ENCODE measurements around the gene INIP. TPM values are rescaled to one million over a fixed set of nuclear protein-coding genes. Genes with fewer than 3 reads are reported as not detected.
A peak's percentile ranks its signal among the peaks of the same experiment; 100 is the strongest.

INIP gene
- total RNA-seq, 3 donors from 2014 or later (not counting 1 experiment from before 2014, with no cell fraction given): 9.9 to 16.7 (median 16.4) TPM

- Mint-ChIP-seq H3K4me3 (no peak overlapping the region), H3K27ac (peak overlapping the region in 1 of 2 donors; percentile 39), H3K36me3 (no peaks in the 10 kb centered on the region), H3K27me3 (ENCODE audit: low read depth in 2 of 2) (peaks cover 14 to 16% of the 10 kb centered on the region in 2 donors), H3K4me1 (peaks cover 26 to 71% of the 10 kb centered on the region in 2 donors), H3K9me3 (no peaks in the 10 kb centered on the region)
- Histone ChIP-seq H3K4me1 (ENCODE audit: control insufficient read depth, insufficient read depth, low read length) (peaks cover 23% of the 10 kb centered on the region), H3K27ac (ENCODE audit: low read length) (no peak overlapping the region), H3K9me3 (ENCODE audit: control insufficient read depth, insufficient read depth, low read length) (no peaks in the 10 kb centered on the region), H3K27me3 (ENCODE audit: control insufficient read depth, insufficient read depth, low read length) (no peaks in the 10 kb centered on the region), H3K4me3 (ENCODE audit: low read length) (no peak overlapping the region), H3K36me3 (ENCODE audit: control insufficient read depth, insufficient read depth, low read length) (no peaks in the 10 kb centered on the region)
- 54% methylated on average over 8 of the region's 8 CpGs for WGBS (ENCODE audit: insufficient coverage)
- DNase-seq (no peak), ATAC-seq (peak in 1 of 3 donors; percentile 55)
- TF ChIP-seq, protein P1, sequence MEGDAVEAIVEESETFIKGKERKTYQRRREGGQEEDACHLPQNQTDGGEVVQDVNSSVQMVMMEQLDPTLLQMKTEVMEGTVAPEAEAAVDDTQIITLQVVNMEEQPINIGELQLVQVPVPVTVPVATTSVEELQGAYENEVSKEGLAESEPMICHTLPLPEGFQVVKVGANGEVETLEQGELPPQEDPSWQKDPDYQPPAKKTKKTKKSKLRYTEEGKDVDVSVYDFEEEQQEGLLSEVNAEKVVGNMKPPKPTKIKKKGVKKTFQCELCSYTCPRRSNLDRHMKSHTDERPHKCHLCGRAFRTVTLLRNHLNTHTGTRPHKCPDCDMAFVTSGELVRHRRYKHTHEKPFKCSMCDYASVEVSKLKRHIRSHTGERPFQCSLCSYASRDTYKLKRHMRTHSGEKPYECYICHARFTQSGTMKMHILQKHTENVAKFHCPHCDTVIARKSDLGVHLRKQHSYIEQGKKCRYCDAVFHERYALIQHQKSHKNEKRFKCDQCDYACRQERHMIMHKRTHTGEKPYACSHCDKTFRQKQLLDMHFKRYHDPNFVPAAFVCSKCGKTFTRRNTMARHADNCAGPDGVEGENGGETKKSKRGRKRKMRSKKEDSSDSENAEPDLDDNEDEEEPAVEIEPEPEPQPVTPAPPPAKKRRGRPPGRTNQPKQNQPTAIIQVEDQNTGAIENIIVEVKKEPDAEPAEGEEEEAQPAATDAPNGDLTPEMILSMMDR (IDR thresholded peaks at IDR 0.05): no peak
- intact Hi-C loops (cut with micrococcal nuclease): no loop called here
These were observed 42.9 kb upstream of the INIP start for GRCh38 chr9:112760821-112761220.

GRCh38 chr9:112757940-112758339 lies 40.0 kb upstream of the INIP start:
- H3K36me3 ChIP-seq (ENCODE audit: control insufficient read depth, insufficient read depth, low read length): no peaks in the 10 kb centered on the region
- H3K27me3 Mint-ChIP-seq (ENCODE audit: low read depth in 2 of 2): peaks cover 14 to 16% of the 10 kb centered on the region in 2 donors
- no peaks in the 10 kb centered on the region for H3K27me3 ChIP-seq (ENCODE audit: control insufficient read depth, insufficient read depth, low read length)
- H3K4me3 Mint-ChIP-seq: no peak overlapping the region
- H3K9me3 ChIP-seq (ENCODE audit: control insufficient read depth, insufficient read depth, low read length): no peaks in the 10 kb centered on the region
- H3K4me1 Mint-ChIP-seq: peaks cover 47 to 79% of the 10 kb centered on the region in 2 donors
- intact Hi-C loops (cut with micrococcal nuclease): loop anchor here (10.0 kb wide), 1 partner anchor 583 kb away; the partner anchor contains the start of gene SUSD1
- no peak overlapping the region for H3K4me3 ChIP-seq (ENCODE audit: low read length)
- H3K9me3 Mint-ChIP-seq: no peaks in the 10 kb centered on the region
- ATAC-seq: no peak
- WGBS (ENCODE audit: insufficient coverage): 98% methylated on average over 2 of the region's 2 CpGs
- no peak overlapping the region for H3K27ac Mint-ChIP-seq
- no peak for DNase-seq
- TF ChIP-seq, protein P1 (IDR thresholded peaks at IDR 0.05): no peak
- no peak overlapping the region for H3K27ac ChIP-seq (ENCODE audit: low read length)
- H3K4me1 ChIP-seq (ENCODE audit: control insufficient read depth, insufficient read depth, low read length): peaks cover 50% of the 10 kb centered on the region
- no peaks in the 10 kb centered on the region for H3K36me3 Mint-ChIP-seq

- Mint-ChIP-seq H3K9me3 (no peaks in the 10 kb centered on the region), H3K27ac (no peak overlapping the region), H3K4me3 (no peak overlapping the region), H3K4me1 (peaks cover 50 to 80% of the 10 kb centered on the region in 2 donors), H3K27me3 (ENCODE audit: low read depth in 2 of 2) (peaks cover 14 to 16% of the 10 kb centered on the region in 2 donors), H3K36me3 (no peaks in the 10 kb centered on the region)
- ATAC-seq (no peak), DNase-seq (no peak)
- no peak overlapping the region for H3K4me3 ChIP-seq (ENCODE audit: low read length)
- no peaks in the 10 kb centered on the region for H3K27me3 ChIP-seq (ENCODE audit: control insufficient read depth, insufficient read depth, low read length)
- H3K27ac ChIP-seq (ENCODE audit: low read length): no peak overlapping the region
- TF ChIP-seq, protein P1 (IDR thresholded peaks at IDR 0.05): no peak
- WGBS (ENCODE audit: insufficient coverage): 90% methylated on average over 7 of the region's 7 CpGs
- intact Hi-C loops (cut with micrococcal nuclease): loop anchor here (10.0 kb wide), 1 partner anchor 583 kb away; the partner anchor contains the start of gene SUSD1
- H3K36me3 ChIP-seq (ENCODE audit: control insufficient read depth, insufficient read depth, low read length): no peaks in the 10 kb centered on the region
- H3K9me3 ChIP-seq (ENCODE audit: control insufficient read depth, insufficient read depth, low read length): no peaks in the 10 kb centered on the region
- peaks cover 55% of the 10 kb centered on the region for H3K4me1 ChIP-seq (ENCODE audit: control insufficient read depth, insufficient read depth, low read length)
These were observed 39.5 kb upstream of the INIP start for GRCh38 chr9:112757282-112757883.
